D341Med (cell line): Measurements from ENCODE around the gene PSMB1.
"Not testable (repeated sequence)": the region's sequence is repeated elsewhere in the genome, so short reads cannot be mapped to it uniquely, and the experiment has no call there.

Experiments
- DNase-seq: peaks from one replicate; pipeline ENCODE4 v3.0.0; 2012; ENCODE audit warnings: low spot score

PSMB1 gene

DNA sequence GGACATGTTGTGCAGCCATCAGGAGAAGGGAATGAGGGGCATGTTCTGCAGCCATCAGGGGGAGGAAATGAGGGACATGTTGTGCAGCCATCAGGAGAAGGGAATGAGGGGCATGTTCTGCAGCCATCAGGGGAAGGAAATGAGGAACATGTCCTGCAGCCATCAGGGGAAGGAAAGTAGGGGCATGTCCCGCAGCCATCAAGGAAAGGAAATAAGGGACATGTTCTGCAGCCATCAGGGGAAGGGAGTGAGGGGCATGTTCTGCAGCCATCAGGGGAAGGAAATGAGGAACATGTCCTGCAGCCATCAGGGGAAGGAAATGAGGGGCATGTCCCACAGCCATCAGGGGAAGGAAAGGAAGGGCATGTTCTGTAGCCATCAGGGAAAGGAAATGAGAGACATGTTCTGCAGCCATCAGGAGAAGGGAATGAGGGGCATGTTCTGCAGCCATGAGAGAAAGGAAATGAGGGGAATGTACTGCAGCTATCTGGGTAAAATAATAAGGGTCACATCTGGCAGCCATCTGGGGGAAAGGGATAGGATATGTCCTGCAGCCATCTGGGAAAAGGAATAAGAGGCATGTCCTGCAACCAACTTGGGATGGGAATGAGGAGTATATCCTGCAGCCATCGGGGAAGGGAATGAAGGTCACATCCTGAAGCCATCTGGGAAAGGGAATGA, 50.2 kb downstream of the PSMB1 start:
- not testable (repeated sequence) for DNase-seq

DNA sequence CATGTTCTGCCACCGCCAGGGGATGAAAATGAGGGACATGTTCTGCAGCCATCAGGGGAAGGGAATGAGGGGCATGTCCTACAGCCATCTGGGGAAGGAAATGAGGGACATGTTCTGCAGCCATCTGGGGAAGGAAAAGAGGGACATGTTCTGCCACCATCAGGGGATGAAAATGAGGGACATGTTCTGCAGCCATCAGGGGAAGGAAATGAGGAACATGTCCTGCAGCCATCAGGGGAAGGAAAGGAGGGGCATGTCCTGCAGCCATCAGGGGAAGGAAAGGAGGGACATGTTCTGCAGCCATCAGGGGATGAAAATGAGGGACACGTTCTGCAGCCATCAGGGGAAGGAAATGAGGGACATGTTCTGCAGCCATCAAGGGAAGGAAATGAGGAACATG, 50.8 kb downstream of the PSMB1 start:
- not testable (repeated sequence) for DNase-seq

DNA sequence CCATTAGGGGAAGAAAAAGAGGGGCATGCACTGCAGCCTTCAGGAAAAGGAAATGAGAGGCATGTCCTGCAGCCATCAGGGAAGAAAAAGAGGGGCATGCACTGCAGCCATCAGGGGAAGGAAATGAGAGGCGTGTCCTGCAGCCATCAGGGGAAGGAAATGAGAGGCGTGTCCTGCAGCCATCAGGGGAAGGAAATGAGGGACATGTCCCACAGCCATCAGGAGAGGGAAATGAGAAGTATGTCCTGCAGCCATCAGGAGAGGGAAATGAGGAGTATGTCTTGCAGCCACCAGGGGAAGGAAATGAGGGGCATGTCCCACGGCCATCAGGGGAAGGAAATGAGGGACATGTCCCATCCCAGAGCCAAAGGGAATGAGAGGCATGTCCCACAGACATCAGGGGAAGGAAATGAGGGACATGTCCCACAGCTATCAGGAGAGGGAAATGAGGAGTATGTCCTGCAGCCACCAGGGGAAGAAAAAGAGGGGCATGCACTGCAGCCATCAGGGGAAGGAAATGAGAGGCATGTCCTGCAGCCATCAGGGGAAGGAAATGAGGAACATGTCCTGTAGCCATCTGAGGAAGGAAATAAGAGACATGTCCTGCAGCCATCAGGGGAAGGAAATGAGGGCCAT, 52.0 kb downstream of the PSMB1 start:
- DNase-seq = no peak

DNA sequence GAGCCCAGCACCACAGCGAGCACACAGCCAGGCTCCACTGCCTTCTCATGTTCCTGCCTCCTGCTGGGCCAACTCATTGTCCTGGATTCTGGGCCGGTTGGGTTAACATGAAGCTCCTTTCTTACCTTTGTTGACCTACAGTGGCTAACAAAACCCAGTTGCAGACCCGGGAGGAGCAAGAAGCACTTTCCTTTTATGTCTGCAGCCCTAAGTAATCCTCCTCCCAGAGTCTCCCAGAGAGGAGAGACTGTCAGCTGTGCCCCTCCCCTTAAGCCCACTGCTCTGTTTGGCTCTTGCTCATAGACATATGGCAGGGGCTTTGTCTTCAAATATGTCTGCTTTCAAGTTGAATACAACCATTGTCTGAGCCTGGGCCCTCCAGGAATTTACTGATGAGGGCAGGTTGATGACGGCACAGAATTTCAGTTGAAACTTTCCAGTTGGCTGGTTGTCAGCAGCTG, 55.2 kb downstream of the PSMB1 start:
- peak; percentile 68 for DNase-seq

DNA sequence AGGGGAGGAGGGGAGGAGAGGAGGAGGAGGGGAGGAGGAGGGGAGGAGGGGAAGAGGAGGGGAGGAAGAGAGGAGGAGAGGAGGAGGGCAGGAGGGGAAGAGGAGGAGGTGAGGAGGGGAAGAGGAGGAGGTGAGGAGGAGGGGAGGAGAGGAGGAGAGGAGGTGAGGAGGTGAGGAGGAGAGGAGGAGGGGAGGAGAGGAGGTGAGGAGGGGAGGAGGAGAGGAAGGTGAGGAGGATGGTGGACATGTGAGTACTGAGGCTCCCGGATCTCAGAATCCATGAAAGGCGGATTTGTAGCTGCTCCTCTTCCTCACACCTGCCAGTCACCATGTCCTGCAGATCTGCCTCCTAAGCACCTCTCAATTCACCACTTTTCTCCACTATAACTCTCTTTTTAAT, 59.8 kb downstream of the PSMB1 start:
- no peak for DNase-seq

DNA sequence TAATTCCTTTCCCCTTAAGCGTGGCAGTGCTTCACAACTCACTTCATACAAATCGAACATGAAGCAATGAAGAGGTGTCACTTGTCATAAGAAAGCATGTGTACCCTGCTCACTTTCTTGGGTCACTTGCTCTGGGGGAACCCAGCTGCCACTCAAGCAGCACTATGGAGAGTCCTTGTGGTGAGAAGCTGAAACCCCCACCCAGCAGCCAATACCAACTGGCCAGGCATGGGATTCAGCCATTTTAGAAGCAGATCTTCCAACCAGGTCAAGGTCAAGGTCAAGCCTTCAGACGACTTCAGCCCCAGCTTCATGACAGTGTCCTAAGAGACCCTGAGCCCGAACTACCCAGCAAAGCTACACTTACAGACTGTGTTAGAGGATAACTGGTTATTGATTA, 62.8 kb downstream of the PSMB1 start:
- DNase-seq = no peak

DNA sequence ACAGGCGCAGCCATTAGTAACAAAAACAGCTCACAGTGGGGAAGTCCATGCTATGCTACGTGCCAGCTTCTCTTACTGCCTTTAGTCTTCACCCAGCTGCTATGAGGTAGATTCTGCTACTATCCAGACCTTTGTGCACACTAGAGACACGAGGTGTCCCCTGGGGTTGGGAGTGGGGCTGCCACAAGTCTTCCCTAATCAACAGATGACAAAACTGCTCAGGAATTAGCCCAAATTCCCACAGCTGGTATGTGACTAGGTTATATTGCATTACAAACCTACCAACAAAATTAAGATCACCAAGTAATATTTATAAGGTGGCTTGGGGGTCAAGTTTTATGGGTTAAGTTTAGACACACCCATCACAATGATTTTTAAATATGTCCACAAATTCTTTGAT, 63.3 kb downstream of the PSMB1 start:
- DNase-seq = no peak

DNA sequence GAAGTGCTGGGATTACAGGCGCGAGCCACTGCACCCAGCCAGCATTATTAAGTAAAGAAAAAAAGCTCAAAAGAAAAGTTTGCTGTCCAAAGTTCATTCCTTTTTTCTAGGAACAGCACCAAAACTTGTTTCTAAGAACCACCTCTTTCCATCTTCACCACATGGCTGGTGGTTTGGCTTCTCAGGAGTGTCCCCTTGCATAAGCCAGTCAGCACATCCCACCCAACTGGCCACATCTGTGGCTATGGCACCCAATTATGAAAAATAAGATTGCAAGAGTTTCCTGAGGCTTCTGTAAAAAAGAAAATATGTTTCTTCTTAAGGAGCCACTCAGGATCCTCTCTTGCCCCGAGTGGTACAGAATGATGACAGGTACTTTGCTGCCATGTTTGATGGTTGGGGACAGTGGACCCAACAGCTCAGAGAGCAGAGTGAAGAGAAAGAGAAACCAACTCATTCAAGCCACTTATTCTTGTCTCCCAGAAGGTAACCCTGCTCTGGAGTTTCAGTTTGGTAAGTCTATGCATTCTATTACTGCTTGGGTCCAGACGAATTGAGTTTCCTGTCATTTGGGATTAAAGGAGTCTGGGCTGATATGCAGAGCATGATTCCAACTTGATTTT, 65.3 kb downstream of the PSMB1 start:
- DNase-seq = no peak

DNA sequence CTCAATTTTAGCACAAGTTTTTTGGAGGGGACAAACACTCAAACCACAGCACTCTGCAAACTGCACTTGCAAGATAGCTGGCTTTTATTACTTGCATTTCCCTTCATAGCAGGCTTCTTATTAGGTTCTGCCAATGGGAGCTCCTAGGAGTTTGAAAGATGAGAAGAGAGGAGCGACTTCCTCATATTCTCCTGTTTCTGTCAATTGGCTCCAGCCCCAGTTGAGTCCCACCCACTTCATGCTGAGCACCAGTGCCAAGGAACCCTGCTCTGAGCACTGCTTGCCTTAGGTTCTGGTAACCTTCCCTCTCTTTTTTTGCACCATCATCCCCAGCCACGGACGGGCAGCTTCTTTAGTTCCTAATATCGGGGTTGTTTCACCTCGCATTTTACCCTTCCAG, 67.9 kb downstream of the PSMB1 start:
- DNase-seq = no peak
